Activated CD4-positive, alpha-beta T cell treated with anti-CD3 and anti-CD28 coated beads for 36 hours (primary cell): ENCODE results near the gene FNDC1. TPM values are rescaled to one million over a fixed set of nuclear protein-coding genes. Genes with fewer than 3 reads are reported as not detected.
"Not testable (repeated sequence)": the region's sequence is repeated elsewhere in the genome, so short reads cannot be mapped to it uniquely, and the experiment has no call there.

Experiments
- ATAC-seq: fragments of 200-7000 bp; cut with Tn5 transposase; one replicate; pipeline ENCODE4 v1.10.0; 2021; ENCODE audit warnings: mild to moderate bottlenecking, moderate library complexity
- CTCF ChIA-PET: fragments of 350-600 bp; sonication (Branson Sonifier 250); formaldehyde crosslinking; loops from one replicate; lab custom pipeline; 2021; ENCODE audit warnings: antibody characterized with exemption; lab: Charles Lee
- POLR2A ChIA-PET: fragments of 350-600 bp; sonication (Branson Sonifier 250); formaldehyde crosslinking; loops from one replicate; lab custom pipeline; 2021; ENCODE audit warnings: antibody characterized with exemption, inconsistent platforms; lab: Charles Lee
- DNase-seq: peaks from one replicate; pipeline ENCODE4 v3.0.0-alpha.2; 2020
- H3K27ac Mint-ChIP-seq: one replicate; pipeline ENCODE4 v1.8.0; 2021; ENCODE audit warnings: mixed read lengths
- H3K27me3 Mint-ChIP-seq: one replicate; pipeline ENCODE4 v1.8.0; 2021; ENCODE audit warnings: mixed read lengths
- H3K36me3 Mint-ChIP-seq: one replicate; pipeline ENCODE4 v1.8.0; 2021; ENCODE audit warnings: low read depth, mixed read lengths
- H3K4me1 Mint-ChIP-seq: one replicate; pipeline ENCODE4 v1.8.0; 2021; ENCODE audit warnings: mixed read lengths
- H3K4me3 Mint-ChIP-seq: one replicate; pipeline ENCODE4 v1.8.0; 2021; ENCODE audit warnings: mild to moderate bottlenecking, moderate library complexity, mixed read lengths
- H3K9me3 Mint-ChIP-seq: one replicate; pipeline ENCODE4 v1.8.0; 2021; ENCODE audit warnings: low read depth, mixed read lengths
- intact Hi-C, 2 experiments: fragments of 100-400 bp; cut with DNase I in 1 of 2; cut with micrococcal nuclease in 1 of 2; formaldehyde crosslinking; loops; one replicate each; pipeline versions ENCODE4 v1.14.2 to v1.15.1; 2022 to 2024; cut with DNase I, micrococcal nuclease
- total RNA-seq, 2 experiments: library from RNA; stranded (reverse); gene quantifications; one replicate each; pipeline ENCODE4 v1.2.3, GENCODE V29; 2021

The FNDC1 gene
- total RNA-seq, result not detected

GRCh38 chr6:159169193-159169555 is at the start of gene FNDC1:
TSS of gene FNDC1 (plus strand) at chr6:159169400. CDS start at chr6:159169597, 197 bp downstream.
- intact Hi-C loops, result loop anchor here (1.0 kb wide), 2 partner anchors 440 to 485 kb away; no protein-coding TSS in a partner anchor
- no peaks in the 10 kb centered on the region for H3K36me3 Mint-ChIP-seq

GRCh38 chr6:159119791-159120190 is 49.4 kb upstream of the FNDC1 start:
- CTCF ChIA-PET, result interaction anchor here (0.7 to 4.2 kb wide), 5 partner anchors 10 to 109 kb away, joined by 3 to 21 read pairs (median 4); no protein-coding TSS in a partner anchor
- no peak overlapping the region for H3K4me3 Mint-ChIP-seq
- no peaks in the 10 kb centered on the region for H3K36me3 Mint-ChIP-seq
- POLR2A ChIA-PET, result no interaction called here
- intact Hi-C loops, result no loop called here
- H3K27me3 Mint-ChIP-seq, result no peaks in the 10 kb centered on the region
- DNase-seq (no peak), ATAC-seq (no peak)
- no peaks in the 10 kb centered on the region for H3K9me3 Mint-ChIP-seq
- no peaks in the 10 kb centered on the region for H3K4me1 Mint-ChIP-seq
- H3K27ac Mint-ChIP-seq, result no peak overlapping the region

More at GRCh38 chr6:159169193-159169555, at the start of gene FNDC1:
- Mint-ChIP-seq H3K9me3 (no peaks in the 10 kb centered on the region), H3K4me1 (peaks cover 16% of the 10 kb centered on the region), H3K4me3 (peak within 1 kb of the TSS; percentile 60), H3K27ac (no peak within 1 kb of the TSS), H3K27me3 (peaks cover 80% of the 10 kb centered on the region)
- CTCF ChIA-PET, result interaction anchor here (1.0 to 1.6 kb wide), 3 partner anchors 8 to 241 kb away, joined by 3 to 4 read pairs (median 3); no protein-coding TSS in a partner anchor
- ATAC-seq, result peak; percentile 87
- peak; percentile 82 for DNase-seq
- POLR2A ChIA-PET, result interaction anchor here (0.7 kb wide), 1 partner anchor 294 kb away, joined by 3 read pairs; no protein-coding TSS in a partner anchor

GRCh38 chr6:159121486-159121885 is 47.7 kb upstream of the FNDC1 start:
- H3K27ac Mint-ChIP-seq, result no peak overlapping the region
- intact Hi-C loops, result no loop called here
- H3K27me3 Mint-ChIP-seq, result no peaks in the 10 kb centered on the region
- no peaks in the 10 kb centered on the region for H3K36me3 Mint-ChIP-seq
- CTCF ChIA-PET, result interaction anchor here (0.9 to 4.2 kb wide), 7 partner anchors 8 to 149 kb away, joined by 3 to 21 read pairs (median 4); no protein-coding TSS in a partner anchor
- H3K9me3 Mint-ChIP-seq, result no peaks in the 10 kb centered on the region
- ATAC-seq, result no peak
- no peak for DNase-seq
- POLR2A ChIA-PET, result no interaction called here
- H3K4me1 Mint-ChIP-seq, result no peaks in the 10 kb centered on the region
- no peak overlapping the region for H3K4me3 Mint-ChIP-seq

- Mint-ChIP-seq H3K27me3 (no peaks in the 10 kb centered on the region), H3K9me3 (no peaks in the 10 kb centered on the region), H3K36me3 (no peaks in the 10 kb centered on the region), H3K4me1 (peaks cover 2% of the 10 kb centered on the region), H3K4me3 (no peak overlapping the region), H3K27ac (no peak overlapping the region)
- CTCF ChIA-PET, result interaction anchor here (0.9 to 4.2 kb wide), 6 partner anchors 11 to 150 kb away, joined by 3 to 21 read pairs (median 4); no protein-coding TSS in a partner anchor
- POLR2A ChIA-PET, result no interaction called here
- ATAC-seq (no peak), DNase-seq (no peak)
- intact Hi-C loops, result no loop called here
Observed at GRCh38 chr6:159122453-159122852, 46.7 kb upstream of the FNDC1 start.

- CTCF ChIA-PET, result interaction anchor here (1.0 to 7.5 kb wide), 3 partner anchors 11 to 115 kb away, joined by 3 to 44 read pairs (median 6); no protein-coding TSS in a partner anchor
- H3K27me3 Mint-ChIP-seq, intact Hi-C loops, ATAC-seq, DNase-seq, H3K4me3 Mint-ChIP-seq, H3K36me3 Mint-ChIP-seq, H3K4me1 Mint-ChIP-seq, POLR2A ChIA-PET, H3K9me3 Mint-ChIP-seq, H3K27ac Mint-ChIP-seq: not testable (repeated sequence)
Observed at GRCh38 chr6:159123831-159124230, 45.4 kb upstream of the FNDC1 start.

- ATAC-seq (no peak), DNase-seq (no peak)
- Mint-ChIP-seq H3K27ac (no peak overlapping the region), H3K4me3 (no peak overlapping the region), H3K9me3 (no peaks in the 10 kb centered on the region), H3K36me3 (no peaks in the 10 kb centered on the region), H3K4me1 (peaks cover 2% of the 10 kb centered on the region), H3K27me3 (no peaks in the 10 kb centered on the region)
- ChIA-PET POLR2A (no interaction called here), CTCF (interaction anchor here (0.5 to 7.5 kb wide), 6 partner anchors 10 to 271 kb away, joined by 3 to 44 read pairs (median 3); no protein-coding TSS in a partner anchor)
- intact Hi-C loops, result no loop called here
Observed at GRCh38 chr6:159125014-159125609, 44.1 kb upstream of the FNDC1 start.

GRCh38 chr6:159125951-159126352 is 43.2 kb upstream of the FNDC1 start:
- Mint-ChIP-seq H3K4me3 (no peak overlapping the region), H3K27me3 (no peaks in the 10 kb centered on the region), H3K9me3 (no peaks in the 10 kb centered on the region), H3K36me3 (no peaks in the 10 kb centered on the region), H3K27ac (no peak overlapping the region), H3K4me1 (peaks cover 2% of the 10 kb centered on the region)
- ATAC-seq (no peak), DNase-seq (no peak)
- CTCF ChIA-PET, result interaction anchor here (0.9 to 7.5 kb wide), 4 partner anchors 9 to 117 kb away, joined by 3 to 44 read pairs (median 8); no protein-coding TSS in a partner anchor
- intact Hi-C loops, result no loop called here
- POLR2A ChIA-PET, result no interaction called here

GRCh38 chr6:159126590-159126989 is 42.6 kb upstream of the FNDC1 start:
- DNase-seq (no peak), ATAC-seq (no peak)
- H3K27me3 Mint-ChIP-seq, result no peaks in the 10 kb centered on the region
- intact Hi-C loops, result no loop called here
- CTCF ChIA-PET, result interaction anchor here (0.7 to 7.5 kb wide), 7 partner anchors 8 to 154 kb away, joined by 3 to 44 read pairs (median 3); no protein-coding TSS in a partner anchor
- POLR2A ChIA-PET, result interaction anchor here (0.8 kb wide), 1 partner anchor 20 kb away, joined by 3 read pairs; no protein-coding TSS in a partner anchor
- H3K9me3 Mint-ChIP-seq, result no peaks in the 10 kb centered on the region
- H3K27ac Mint-ChIP-seq, result no peak overlapping the region
- no peak overlapping the region for H3K4me3 Mint-ChIP-seq
- no peaks in the 10 kb centered on the region for H3K36me3 Mint-ChIP-seq
- H3K4me1 Mint-ChIP-seq, result peaks cover 2% of the 10 kb centered on the region

- Mint-ChIP-seq H3K4me3 (no peak overlapping the region), H3K4me1 (peaks cover 2% of the 10 kb centered on the region), H3K9me3 (no peaks in the 10 kb centered on the region), H3K36me3 (no peaks in the 10 kb centered on the region), H3K27me3 (no peaks in the 10 kb centered on the region), H3K27ac (no peak overlapping the region)
- no peak for DNase-seq
- intact Hi-C loops, result no loop called here
- ChIA-PET POLR2A (no interaction called here), CTCF (interaction anchor here (0.5 to 7.5 kb wide), 4 partner anchors 17 to 370 kb away, joined by 3 to 44 read pairs (median 3); no protein-coding TSS in a partner anchor)
- no peak for ATAC-seq
Observed at GRCh38 chr6:159127701-159128100, 41.5 kb upstream of the FNDC1 start.

- POLR2A ChIA-PET, result no interaction called here
- Mint-ChIP-seq H3K4me3 (no peak overlapping the region), H3K9me3 (no peaks in the 10 kb centered on the region), H3K27ac (no peak overlapping the region), H3K36me3 (no peaks in the 10 kb centered on the region), H3K4me1 (peaks cover 2% of the 10 kb centered on the region), H3K27me3 (no peaks in the 10 kb centered on the region)
- no peak for ATAC-seq
- intact Hi-C loops, result no loop called here
- CTCF ChIA-PET, result interaction anchor here (0.6 to 7.5 kb wide), 14 partner anchors 8 to 148 kb away, joined by 3 to 44 read pairs (median 3); no protein-coding TSS in a partner anchor
- no peak for DNase-seq
Observed at GRCh38 chr6:159128978-159129377, 40.2 kb upstream of the FNDC1 start.

- intact Hi-C loops, result loop anchor here (10.0 kb wide), 3 partner anchors 366 to 916 kb away; no protein-coding TSS in a partner anchor
- Mint-ChIP-seq H3K27ac (no peak overlapping the region), H3K4me1 (peaks cover 2% of the 10 kb centered on the region), H3K9me3 (no peaks in the 10 kb centered on the region), H3K27me3 (no peaks in the 10 kb centered on the region), H3K36me3 (no peaks in the 10 kb centered on the region), H3K4me3 (no peak overlapping the region)
- ChIA-PET CTCF (interaction anchor here (0.6 to 7.5 kb wide), 3 partner anchors 20 to 895 kb away, joined by 3 to 44 read pairs (median 5); no protein-coding TSS in a partner anchor), POLR2A (no interaction called here)
- DNase-seq (no peak), ATAC-seq (no peak)
Observed at GRCh38 chr6:159130846-159131245, 38.4 kb upstream of the FNDC1 start.
